B cell (primary cell): ENCODE measurements around the gene GSTP1. TPM values are rescaled to one million over a fixed set of nuclear protein-coding genes. Genes with fewer than 3 reads are reported as not detected.
A peak's percentile ranks its signal among the peaks of the same experiment; 100 is the strongest.

ENCODE experiments used
- ATAC-seq: fragments of 200-7000 bp; cut with Tn5 transposase; one replicate; pipeline ENCODE4 v1.10.0; 2021; ENCODE audit warnings: low read depth, mild to moderate bottlenecking, moderate number of reproducible peaks, moderate library complexity
- CTCF ChIA-PET: fragments of 350-600 bp; sonication (Branson Sonifier 250); formaldehyde crosslinking; loops from one replicate; lab custom pipeline; 2021; ENCODE audit warnings: antibody characterized with exemption, inconsistent platforms; lab: Charles Lee
- POLR2A ChIA-PET: fragments of 350-600 bp; sonication (Branson Sonifier 250); formaldehyde crosslinking; loops from one replicate; lab custom pipeline; 2021; ENCODE audit warnings: antibody characterized with exemption; lab: Charles Lee
- DNase-seq: peaks from one replicate; pipeline ENCODE4 v3.0.0; 2013
- H2AFZ ChIP-seq: 2 replicates; pipeline ENCODE4 v1.6.1; 2012; ENCODE audit warnings: mild to moderate bottlenecking, low read depth, low read length; ENCODE audit not compliant: insufficient read depth, poor library complexity, severe bottlenecking
- H3K27ac ChIP-seq, 2 donors: 1 replicate in 1 of 2; 2 replicates in 1 of 2; pipeline ENCODE4 v1.5.1; 2012 to 2013; ENCODE audit warnings: low read length in 2 of 2, mild to moderate bottlenecking in 2 of 2, moderate library complexity in 1 of 2
- H3K27me3 ChIP-seq, 4 experiments: fragments of 200-600 bp in 1 of 4; sonication (generic) in 1 of 4; replicated peaks in 1 of 4; 1 replicate in 2 of 4; 2 replicates in 2 of 4; pipeline versions ENCODE4 v1.6.1 to v1.7.0; 2013 to 2016; ENCODE audit warnings: low read length in 3 of 4, mild to moderate bottlenecking in 2 of 4, mixed read lengths in 1 of 4, moderate library complexity in 1 of 4; ENCODE audit not compliant: insufficient read depth in 4 of 4, control insufficient read depth in 3 of 4; ENCODE audit errors: control extremely low read depth in 1 of 4
- H3K36me3 ChIP-seq, 2 experiments: replicated peaks in 1 of 2; 1 replicate in 1 of 2; 2 replicates in 1 of 2; pipeline versions ENCODE4 v1.6.1 to v1.7.1; 2013; ENCODE audit warnings: low read length in 1 of 2; ENCODE audit not compliant: insufficient read depth in 2 of 2, control insufficient read depth in 1 of 2; ENCODE audit errors: control extremely low read depth in 1 of 2, extremely low read depth in 1 of 2
- H3K4me1 ChIP-seq, 2 donors: fragments of 200-600 bp in 1 of 2; sonication (generic) in 1 of 2; 1 replicate in 1 of 2; 2 replicates in 1 of 2; pipeline versions ENCODE4 v1.5.1 to v1.6.1; 2013 to 2017; ENCODE audit warnings: low read length in 2 of 2; ENCODE audit not compliant: control insufficient read depth in 2 of 2, insufficient read depth in 2 of 2
- H3K4me2 ChIP-seq: replicated peaks from 2 replicates; pipeline ENCODE3; 2012; ENCODE audit warnings: mild to moderate bottlenecking, low read depth, low read length; ENCODE audit not compliant: poor library complexity, severe bottlenecking
- H3K4me3 ChIP-seq, 5 experiments: fragments of 200-600 bp in 1 of 5; sonication (generic) in 1 of 5; 1 replicate in 3 of 5; 2 replicates in 2 of 5; pipeline versions ENCODE4 v1.5.1 to v1.7.0; 2011 to 2016; ENCODE audit warnings: low read length in 4 of 5, mild to moderate bottlenecking in 4 of 5, low read depth in 2 of 5, control low read depth in 1 of 5, moderate library complexity in 1 of 5; ENCODE audit not compliant: insufficient read depth in 1 of 5; ENCODE audit errors: control extremely low read depth in 1 of 5, extremely low read depth in 1 of 5
- H3K79me2 ChIP-seq: fragments of 200-600 bp; sonication (generic); one replicate; pipeline ENCODE4 v1.6.0; 2016; ENCODE audit warnings: low read length; ENCODE audit not compliant: control insufficient read depth, insufficient read depth
- H3K9ac ChIP-seq: fragments of 200-600 bp; sonication (generic); 2 replicates; pipeline ENCODE4 v1.6.1; 2017; ENCODE audit warnings: mild to moderate bottlenecking, low read length, moderate library complexity
- H3K9me3 ChIP-seq, 3 donors: one replicate each; pipeline versions ENCODE4 v1.6.1 to v1.7.1; 2013; ENCODE audit warnings: low read length in 2 of 3; ENCODE audit not compliant: control insufficient read depth in 2 of 3, insufficient read depth in 1 of 3; ENCODE audit errors: control extremely low read depth in 1 of 3
- H4K20me1 ChIP-seq: 2 replicates; pipeline ENCODE4 v1.6.0; 2012; ENCODE audit warnings: mild to moderate bottlenecking, low read length; ENCODE audit not compliant: insufficient read depth, control insufficient read depth, poor library complexity, severe bottlenecking
- H3K27ac Mint-ChIP-seq: one replicate; pipeline ENCODE4 v1.8.0; 2021; ENCODE audit warnings: mixed read lengths
- H3K27me3 Mint-ChIP-seq: one replicate; pipeline ENCODE4 v1.8.0; 2021; ENCODE audit warnings: mixed read lengths
- H3K4me1 Mint-ChIP-seq: one replicate; pipeline ENCODE4 v1.8.0; 2021; ENCODE audit warnings: mixed read lengths
- H3K4me3 Mint-ChIP-seq: one replicate; pipeline ENCODE4 v1.8.0; 2021; ENCODE audit warnings: mixed read lengths
- H3K9me3 Mint-ChIP-seq: one replicate; pipeline ENCODE4 v1.8.0; 2022; ENCODE audit warnings: mixed read lengths; ENCODE audit not compliant: insufficient read depth
- EZH2 ChIP-seq: IDR thresholded peaks from 2 replicates; pipeline ENCODE4 v1.6.1; 2012; ENCODE audit warnings: borderline replicate concordance, low read depth, mild to moderate bottlenecking, moderate library complexity, low read length; ENCODE audit not compliant: insufficient read depth, poor library complexity, severe bottlenecking
- WGBS: methylation state at CpG from one replicate; pipeline ENCODE4 v1.1.5; 2013; ENCODE audit warnings: missing lambda C conversion rate; ENCODE audit not compliant: insufficient coverage; 5-methylcytosine and 5-hydroxymethylcytosine counted together
- intact Hi-C: fragments of 100-400 bp; cut with micrococcal nuclease; formaldehyde crosslinking; loops from one replicate; pipeline ENCODE4 v1.10.0; 2022
- polyA plus RNA-seq: library from polyadenylated mRNA; depleted of rRNA; stranded (reverse); fragments of >200 nt; gene quantifications from 2 replicates; pipeline ENCODE4 v1.2.3, GENCODE V29; 2012
- total RNA-seq, 2 donors: library from RNA; stranded (reverse); fragments of 120-200 nt in 1 of 2; gene quantifications; 1 replicate in 1 of 2; 2 replicates in 1 of 2; pipeline versions ENCODE4 v1.2.3 to v1.2.4, GENCODE V29; 2013 to 2022
- TF ChIP-seq, protein P1 (sequence below): fragments of 200-600 bp; IDR thresholded peaks from one replicate; pipeline ENCODE4 v1.8.0; 2022; ENCODE audit warnings: antibody characterized with exemption, mild to moderate bottlenecking

The GSTP1 gene
- total and polyA plus RNA-seq, 2 donors (not counting 1 experiment from before 2014, with no cell fraction given) = 200 to 313 TPM

DNA sequence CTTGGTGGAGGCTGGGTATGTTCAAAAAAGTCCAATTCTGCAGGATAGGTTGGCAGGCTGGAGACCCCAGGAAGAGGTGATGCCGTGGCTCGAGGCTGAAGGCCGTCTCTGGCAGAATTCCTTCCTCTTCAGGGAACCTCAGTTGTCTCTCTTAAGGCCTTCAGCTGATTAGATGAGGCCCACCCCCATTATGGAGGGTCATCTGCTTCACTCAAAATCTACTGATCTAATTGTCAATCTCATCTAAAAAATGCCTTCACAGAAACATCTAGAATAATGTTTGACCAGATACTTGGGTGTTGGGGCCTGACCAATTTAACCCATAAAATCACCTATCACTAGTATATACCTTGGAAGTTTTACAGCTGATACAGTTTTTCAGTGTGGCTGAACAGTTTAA, 27.4 kb upstream of the GSTP1 start:
- Histone ChIP-seq H3K36me3 (no peaks in the 10 kb centered on the region), H3K27me3 (peaks cover 0 to 3% (median 0%) of the 10 kb centered on the region in 4 experiments), H4K20me1 (no peaks in the 10 kb centered on the region), H3K79me2 (no peaks in the 10 kb centered on the region), H3K4me3 (no peak overlapping the region), H2AFZ (no peak overlapping the region), H3K4me2 (no peak overlapping the region), H3K9ac (no peak overlapping the region), H3K4me1 (peaks cover 3 to 14% of the 10 kb centered on the region in 2 donors), H3K27ac (no peak overlapping the region), H3K9me3 (peaks cover 0 to 9% (median 7%) of the 10 kb centered on the region in 3 donors)
- 88% methylated on average over 3 of the region's 3 CpGs for WGBS
- ChIA-PET CTCF (no interaction called here), POLR2A (no interaction called here)
- intact Hi-C loops = no loop called here
- ATAC-seq (no peak), DNase-seq (no peak)
- no peak overlapping the region for H3K27ac Mint-ChIP-seq
- H3K4me3 Mint-ChIP-seq = no peak overlapping the region
- peaks cover 3% of the 10 kb centered on the region for H3K9me3 Mint-ChIP-seq
- TF ChIP-seq, protein P1, sequence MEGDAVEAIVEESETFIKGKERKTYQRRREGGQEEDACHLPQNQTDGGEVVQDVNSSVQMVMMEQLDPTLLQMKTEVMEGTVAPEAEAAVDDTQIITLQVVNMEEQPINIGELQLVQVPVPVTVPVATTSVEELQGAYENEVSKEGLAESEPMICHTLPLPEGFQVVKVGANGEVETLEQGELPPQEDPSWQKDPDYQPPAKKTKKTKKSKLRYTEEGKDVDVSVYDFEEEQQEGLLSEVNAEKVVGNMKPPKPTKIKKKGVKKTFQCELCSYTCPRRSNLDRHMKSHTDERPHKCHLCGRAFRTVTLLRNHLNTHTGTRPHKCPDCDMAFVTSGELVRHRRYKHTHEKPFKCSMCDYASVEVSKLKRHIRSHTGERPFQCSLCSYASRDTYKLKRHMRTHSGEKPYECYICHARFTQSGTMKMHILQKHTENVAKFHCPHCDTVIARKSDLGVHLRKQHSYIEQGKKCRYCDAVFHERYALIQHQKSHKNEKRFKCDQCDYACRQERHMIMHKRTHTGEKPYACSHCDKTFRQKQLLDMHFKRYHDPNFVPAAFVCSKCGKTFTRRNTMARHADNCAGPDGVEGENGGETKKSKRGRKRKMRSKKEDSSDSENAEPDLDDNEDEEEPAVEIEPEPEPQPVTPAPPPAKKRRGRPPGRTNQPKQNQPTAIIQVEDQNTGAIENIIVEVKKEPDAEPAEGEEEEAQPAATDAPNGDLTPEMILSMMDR = no peak
- no peak for TF ChIP-seq EZH2
- peaks cover 9% of the 10 kb centered on the region for H3K27me3 Mint-ChIP-seq
- peaks cover 9% of the 10 kb centered on the region for H3K4me1 Mint-ChIP-seq

DNA sequence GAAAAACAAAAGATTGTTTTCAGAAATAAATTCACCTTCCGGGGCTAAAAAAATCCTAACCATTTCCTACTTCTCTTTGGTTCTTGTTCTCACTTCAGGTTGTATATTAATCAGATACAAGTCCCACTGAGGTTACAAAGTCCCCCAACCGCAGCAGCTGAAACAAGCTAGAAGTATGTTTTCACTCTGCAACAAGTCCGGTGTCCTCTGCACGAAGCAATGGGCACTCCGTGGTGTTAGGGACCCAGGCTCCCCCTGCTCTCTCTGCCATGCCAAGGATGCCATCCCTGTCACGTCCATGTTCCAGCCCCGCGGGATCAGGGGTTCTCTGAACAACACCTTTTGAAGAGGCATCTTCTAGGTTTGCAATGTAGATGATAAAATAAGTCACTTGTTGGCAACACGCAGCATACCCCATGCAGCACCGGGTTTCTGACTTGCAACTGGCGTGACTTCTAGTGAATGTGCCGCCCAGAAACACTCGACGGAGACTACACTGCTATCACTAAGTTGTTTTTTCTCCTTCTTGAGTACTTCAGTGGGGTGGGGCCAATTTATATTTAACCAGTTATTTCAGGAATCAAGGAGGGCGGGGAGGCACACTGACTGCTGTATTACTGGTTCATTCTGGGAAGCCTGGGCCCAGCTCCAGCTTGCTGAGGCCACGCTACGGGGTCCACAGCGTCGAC, 25.4 kb upstream of the GSTP1 start:
- 75% methylated on average over 14 of the region's 19 CpGs for WGBS
- H3K9me3 Mint-ChIP-seq = no peaks in the 10 kb centered on the region
- CTCF ChIA-PET = interaction anchor here (1.6 kb wide), 1 partner anchor 14 kb away, joined by 6 read pairs; no protein-coding TSS in a partner anchor
- peaks cover 0 to 3% (median 0%) of the 10 kb centered on the region in 4 experiments for H3K27me3 ChIP-seq
- peaks cover 6% of the 10 kb centered on the region for H3K27me3 Mint-ChIP-seq
- TF ChIP-seq EZH2 = no peak
- TF ChIP-seq, protein P1 = no peak
- H2AFZ ChIP-seq = no peak overlapping the region
- no peak overlapping the region for H3K27ac ChIP-seq
- no peak for DNase-seq
- H3K4me3 Mint-ChIP-seq = peak overlapping the region; percentile 55
- H3K4me1 Mint-ChIP-seq = peaks cover 22% of the 10 kb centered on the region
- POLR2A ChIA-PET = no interaction called here
- H3K4me2 ChIP-seq = peak overlapping the region; percentile 7
- no peaks in the 10 kb centered on the region for H3K79me2 ChIP-seq
- no peak overlapping the region for H3K9ac ChIP-seq
- H3K4me3 ChIP-seq = no peak overlapping the region
- H3K27ac Mint-ChIP-seq = no peak overlapping the region
- peaks cover 0 to 1% (median 0%) of the 10 kb centered on the region in 3 donors for H3K9me3 ChIP-seq
- H4K20me1 ChIP-seq = no peaks in the 10 kb centered on the region
- H3K4me1 ChIP-seq = peaks cover 11 to 26% of the 10 kb centered on the region in 2 donors
- no peak for ATAC-seq
- intact Hi-C loops = no loop called here
- H3K36me3 ChIP-seq = no peaks in the 10 kb centered on the region
